WI38 (cell line): Measurements from ENCODE around the gene TDRD15.
"Not testable (repeated sequence)": the region's sequence is repeated elsewhere in the genome, so short reads cannot be mapped to it uniquely, and the experiment has no call there.

ENCODE experiments used
- H3K4me3 ChIP-seq: 2 replicates; pipeline ENCODE4 v1.5.1; 2011; ENCODE audit warnings: low read depth, mild to moderate bottlenecking, control low read depth, low read length
- TF ChIP-seq, protein P1 (sequence below): IDR thresholded peaks from 2 replicates; pipeline ENCODE4 v1.5.1; 2012; ENCODE audit warnings: low read depth, mild to moderate bottlenecking, control low read depth, low read length

The TDRD15 gene

DNA sequence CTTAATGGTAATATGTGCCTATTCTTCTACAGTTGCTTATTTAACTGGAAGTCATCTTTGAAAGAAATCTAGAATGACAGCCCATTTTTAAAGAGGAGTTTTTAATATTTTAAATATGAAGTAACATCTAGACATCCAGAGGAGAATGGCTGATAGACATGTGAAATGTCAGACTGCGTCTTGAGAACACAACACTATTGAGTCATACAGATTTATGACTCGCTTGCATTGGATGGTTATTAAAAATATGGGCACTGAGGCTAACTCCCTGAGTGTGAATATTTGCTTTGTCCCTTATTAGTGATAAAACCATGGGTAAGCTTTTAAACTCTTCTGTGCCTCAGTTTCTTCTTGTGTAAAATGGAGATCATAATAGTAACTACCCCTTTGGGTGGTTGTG lies 22.9 kb downstream of the TDRD15 start:
- TF ChIP-seq, protein P1, sequence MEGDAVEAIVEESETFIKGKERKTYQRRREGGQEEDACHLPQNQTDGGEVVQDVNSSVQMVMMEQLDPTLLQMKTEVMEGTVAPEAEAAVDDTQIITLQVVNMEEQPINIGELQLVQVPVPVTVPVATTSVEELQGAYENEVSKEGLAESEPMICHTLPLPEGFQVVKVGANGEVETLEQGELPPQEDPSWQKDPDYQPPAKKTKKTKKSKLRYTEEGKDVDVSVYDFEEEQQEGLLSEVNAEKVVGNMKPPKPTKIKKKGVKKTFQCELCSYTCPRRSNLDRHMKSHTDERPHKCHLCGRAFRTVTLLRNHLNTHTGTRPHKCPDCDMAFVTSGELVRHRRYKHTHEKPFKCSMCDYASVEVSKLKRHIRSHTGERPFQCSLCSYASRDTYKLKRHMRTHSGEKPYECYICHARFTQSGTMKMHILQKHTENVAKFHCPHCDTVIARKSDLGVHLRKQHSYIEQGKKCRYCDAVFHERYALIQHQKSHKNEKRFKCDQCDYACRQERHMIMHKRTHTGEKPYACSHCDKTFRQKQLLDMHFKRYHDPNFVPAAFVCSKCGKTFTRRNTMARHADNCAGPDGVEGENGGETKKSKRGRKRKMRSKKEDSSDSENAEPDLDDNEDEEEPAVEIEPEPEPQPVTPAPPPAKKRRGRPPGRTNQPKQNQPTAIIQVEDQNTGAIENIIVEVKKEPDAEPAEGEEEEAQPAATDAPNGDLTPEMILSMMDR, result no peak
- H3K4me3 ChIP-seq, result no peak overlapping the region

- TF ChIP-seq, protein P1, result no peak
- H3K4me3 ChIP-seq, result no peak overlapping the region
Measured at GRCh38 chr2:21148718-21149117, 24.9 kb downstream of the TDRD15 start.

DNA sequence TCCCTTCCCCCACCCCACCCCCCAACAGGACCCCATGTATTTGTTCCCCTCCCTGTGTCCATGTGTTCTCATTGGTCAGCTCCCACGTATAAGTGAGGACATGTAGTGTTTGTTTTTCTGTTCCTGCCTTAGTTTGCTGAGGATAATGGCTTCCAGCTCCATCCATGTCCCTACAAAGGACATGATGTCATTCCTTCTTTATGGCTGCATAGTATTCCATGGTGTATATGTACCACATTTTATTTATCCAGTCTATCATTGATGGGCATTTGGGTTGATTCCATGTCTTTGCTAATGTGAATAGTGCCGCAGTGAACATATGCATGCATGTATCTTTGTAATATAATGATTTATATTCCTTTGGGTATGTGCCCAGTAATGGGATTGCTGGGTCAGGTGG lies 27.5 kb downstream of the TDRD15 start:
- not testable (repeated sequence) for H3K4me3 ChIP-seq

DNA sequence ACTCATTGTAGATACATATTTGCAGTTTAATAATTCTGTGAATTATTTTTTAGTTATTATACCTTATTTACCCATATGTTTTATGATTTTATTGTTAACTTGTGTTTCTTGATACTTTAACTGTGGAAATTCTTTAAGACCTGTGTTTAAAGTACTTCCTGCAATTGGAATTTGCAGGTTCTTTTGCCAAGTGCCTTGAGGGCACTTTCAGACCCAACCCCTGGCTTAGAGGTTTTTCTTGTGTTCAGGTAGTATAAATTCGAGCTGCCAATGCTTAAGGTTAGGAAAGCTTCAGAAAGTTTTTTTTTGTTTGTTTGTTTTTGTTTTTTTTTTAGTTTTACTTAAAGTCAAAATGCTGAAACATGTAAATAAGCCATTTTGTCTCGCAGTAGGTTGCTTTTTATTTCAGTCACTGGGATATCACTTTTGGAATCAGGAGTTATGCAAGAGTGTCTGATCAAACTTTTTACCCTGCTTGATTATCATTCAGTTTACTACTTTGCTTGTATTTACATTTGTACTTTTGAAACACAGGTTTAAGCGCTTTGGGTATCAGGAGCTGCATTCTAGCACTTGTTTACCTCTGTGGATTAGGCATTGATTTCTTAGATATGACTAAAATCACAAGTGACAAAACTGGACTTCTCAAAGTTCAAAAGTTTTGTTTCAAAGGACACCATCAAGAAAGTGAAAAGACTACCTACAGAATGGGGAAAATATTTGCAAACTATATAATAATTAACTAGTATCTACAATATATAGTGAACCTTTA lies 31.8 kb downstream of the TDRD15 start:
- TF ChIP-seq, protein P1, result no peak
- no peak overlapping the region for H3K4me3 ChIP-seq

GRCh38 chr2:21161122-21161521 lies 37.4 kb downstream of the TDRD15 start:
- TF ChIP-seq, protein P1, result no peak
- no peak overlapping the region for H3K4me3 ChIP-seq

DNA sequence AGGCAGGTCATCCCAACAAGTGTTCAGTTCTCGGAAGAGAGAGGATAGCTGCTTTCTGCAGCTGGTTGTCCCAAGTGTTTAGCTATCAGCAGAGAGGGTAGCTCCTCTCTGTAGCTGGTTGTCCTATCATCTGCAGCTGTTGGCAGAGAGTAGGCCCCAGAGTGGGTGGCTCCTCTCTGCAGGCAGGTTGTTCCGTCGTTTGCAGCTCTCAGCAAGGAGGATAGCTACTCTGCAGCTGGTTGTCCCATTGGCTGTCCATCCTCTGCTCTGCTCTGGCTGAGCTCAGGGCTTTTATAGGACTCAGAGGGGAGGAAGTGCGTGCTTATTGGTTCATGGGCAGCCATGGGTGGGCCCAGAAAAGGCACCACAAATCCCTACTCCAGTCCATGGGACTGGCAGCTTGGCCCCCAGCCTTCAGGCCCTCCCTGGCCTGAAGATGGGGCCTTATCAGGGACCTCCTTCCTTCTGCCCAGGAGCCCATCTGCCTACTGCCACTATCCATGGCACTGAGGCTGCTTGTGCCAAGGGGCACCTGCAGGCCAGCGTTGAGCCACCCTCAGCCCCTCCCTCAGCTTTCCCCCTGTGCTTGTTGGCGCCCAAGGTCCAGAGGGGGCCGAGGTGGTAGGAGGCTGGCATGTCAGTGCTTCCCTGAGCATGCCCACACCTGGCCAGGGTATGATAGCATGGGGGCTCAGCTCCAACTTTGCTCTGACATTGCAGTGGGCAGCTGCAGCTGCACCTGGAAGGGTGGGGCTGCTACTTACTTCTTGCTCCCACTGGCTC lies 38.3 kb downstream of the TDRD15 start:
- TF ChIP-seq, protein P1, result no peak

DNA sequence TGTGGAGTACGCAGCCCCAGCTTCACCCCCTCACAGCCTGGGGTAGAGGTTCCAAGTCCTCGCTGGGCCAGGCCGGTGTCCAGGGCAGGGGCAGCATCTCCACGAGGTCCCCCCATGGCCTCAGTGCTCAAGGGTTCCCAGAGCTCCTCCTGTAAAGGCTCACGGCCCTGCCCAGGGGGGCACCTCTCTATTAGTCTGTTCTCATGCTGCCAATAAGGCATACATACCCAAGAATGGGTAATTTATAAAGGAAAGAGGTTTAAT lies 38.8 kb downstream of the TDRD15 start:
- TF ChIP-seq, protein P1, result no peak
- H3K4me3 ChIP-seq, result no peak overlapping the region

More for the DNA sequence above, 38.3 kb downstream of the TDRD15 start:
- H3K4me3 ChIP-seq, result no peak overlapping the region
